HG03354 (cell line): ENCODE data around the gene KRTAP9-4.
"Not testable (repeated sequence)": the region's sequence is repeated elsewhere in the genome, so short reads cannot be mapped to it uniquely, and the experiment has no call there.

Experiments used
- ATAC-seq: cut with Tn5 transposase; IDR thresholded peaks from one replicate; pipeline ENCODE4 v1.9.1; 2021; ENCODE audit warnings: mild to moderate bottlenecking; ENCODE audit not compliant: unreplicated experiment, poor library complexity, severe bottlenecking

Gene KRTAP9-4, protein sequence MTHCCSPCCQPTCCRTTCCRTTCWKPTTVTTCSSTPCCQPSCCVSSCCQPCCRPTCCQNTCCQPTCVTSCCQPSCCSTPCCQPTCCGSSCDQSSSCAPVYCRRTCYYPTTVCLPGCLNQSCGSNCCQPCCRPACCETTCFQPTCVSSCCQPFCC

DNA sequence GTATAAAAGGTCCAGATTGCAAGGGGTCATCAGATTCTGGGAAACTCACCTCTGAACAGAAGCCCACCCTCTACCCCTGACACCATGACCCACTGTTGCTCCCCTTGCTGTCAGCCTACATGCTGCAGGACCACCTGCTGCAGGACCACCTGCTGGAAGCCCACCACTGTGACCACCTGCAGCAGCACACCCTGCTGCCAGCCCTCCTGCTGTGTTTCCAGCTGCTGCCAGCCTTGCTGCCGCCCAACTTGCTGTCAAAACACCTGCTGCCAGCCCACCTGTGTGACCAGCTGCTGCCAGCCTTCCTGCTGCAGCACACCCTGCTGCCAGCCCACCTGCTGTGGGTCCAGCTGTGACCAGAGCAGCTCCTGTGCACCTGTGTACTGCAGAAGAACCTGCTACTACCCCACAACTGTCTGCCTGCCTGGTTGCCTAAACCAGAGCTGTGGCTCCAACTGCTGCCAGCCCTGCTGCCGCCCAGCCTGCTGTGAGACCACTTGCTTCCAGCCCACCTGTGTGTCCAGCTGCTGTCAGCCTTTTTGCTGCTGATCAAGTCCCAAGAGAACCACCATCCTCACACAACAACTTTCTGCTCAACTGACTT is at the start of gene KRTAP9-4:
Gene KRTAP9-4, plus strand, starts transcription at position 51 of the 604 bp plus-strand sequence. Its CDS starts 34 bp downstream, at position 85.
- ATAC-seq: not testable (repeated sequence)

DNA sequence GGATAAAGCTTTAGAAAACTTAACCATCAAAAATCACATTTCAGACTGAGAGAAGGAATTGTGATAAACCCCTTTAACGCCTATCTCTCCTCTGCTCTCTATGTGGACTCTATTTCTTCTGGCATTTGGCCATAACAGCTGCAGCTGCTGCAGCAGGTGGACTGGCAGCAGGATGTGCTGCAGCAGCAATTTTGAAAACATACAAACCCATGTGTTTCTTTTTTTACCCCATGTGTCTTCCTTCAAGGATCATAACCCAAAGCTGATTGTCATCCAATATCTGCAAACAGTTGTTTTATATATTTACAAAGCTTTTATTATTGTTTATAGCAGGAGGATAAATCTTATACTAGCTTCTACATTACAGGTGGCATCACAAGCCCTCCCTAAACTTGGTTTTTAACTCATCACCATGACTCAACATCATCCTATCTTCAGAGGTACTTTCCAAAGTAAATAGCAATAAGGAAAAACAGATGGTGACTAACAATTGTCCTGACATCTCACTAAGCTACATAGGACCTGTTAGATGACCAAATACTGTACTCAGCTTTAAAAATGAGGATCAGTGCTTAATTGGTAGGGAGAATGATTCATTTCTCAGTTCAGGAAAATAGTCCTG is 37.5 kb upstream of the KRTAP9-4 start:
- ATAC-seq: no peak

DNA sequence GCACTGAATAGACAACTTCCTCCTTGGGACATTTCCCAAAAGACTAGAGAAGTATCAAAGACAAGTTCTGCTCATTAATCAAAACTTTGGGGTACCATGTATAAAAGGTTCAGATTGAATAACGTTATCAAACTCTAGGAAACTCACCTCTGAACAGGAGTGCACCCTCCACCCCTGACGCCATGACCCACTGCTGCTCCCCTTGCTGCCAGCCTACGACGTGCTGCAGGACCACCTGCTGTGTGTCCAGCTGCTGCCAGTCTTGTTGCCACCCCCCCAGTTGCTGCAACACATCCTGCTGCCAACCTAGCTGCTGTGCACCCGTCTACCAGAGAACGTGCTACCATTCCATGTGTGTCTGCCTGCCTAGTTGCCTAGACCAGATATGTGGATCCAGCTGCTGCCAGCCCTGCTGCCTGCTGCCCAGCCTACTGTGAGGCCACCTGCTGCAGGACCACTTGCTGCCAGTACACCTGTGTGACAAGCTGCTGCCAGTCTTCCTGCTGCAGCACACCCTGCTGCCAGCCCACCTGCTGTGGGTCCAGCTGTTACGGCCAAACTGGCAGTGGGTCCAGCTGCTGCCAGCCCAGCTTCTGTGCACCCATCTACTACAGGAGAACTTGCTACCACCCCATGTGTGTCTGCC is 36.8 kb upstream of the KRTAP9-4 start:
- no peak for ATAC-seq

DNA sequence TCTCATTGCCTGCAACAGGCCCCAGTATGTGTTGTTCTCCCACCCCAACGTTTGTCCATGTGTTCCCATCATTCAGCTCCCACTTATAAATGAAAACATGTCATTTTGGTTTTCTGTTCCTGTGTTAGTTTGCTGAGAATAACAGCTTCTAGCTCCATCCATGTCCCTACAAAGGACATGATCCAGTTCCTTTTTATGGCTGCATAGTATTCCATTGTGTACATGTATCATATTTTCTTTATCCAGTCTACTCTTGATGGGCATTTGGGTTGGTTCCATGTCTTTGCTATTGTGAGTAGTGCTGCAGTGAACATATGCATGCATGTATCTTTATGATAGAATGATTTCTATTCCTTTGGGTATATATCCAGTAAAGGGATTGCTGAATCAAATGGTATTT is 33.8 kb upstream of the KRTAP9-4 start:
- ATAC-seq: no peak

DNA sequence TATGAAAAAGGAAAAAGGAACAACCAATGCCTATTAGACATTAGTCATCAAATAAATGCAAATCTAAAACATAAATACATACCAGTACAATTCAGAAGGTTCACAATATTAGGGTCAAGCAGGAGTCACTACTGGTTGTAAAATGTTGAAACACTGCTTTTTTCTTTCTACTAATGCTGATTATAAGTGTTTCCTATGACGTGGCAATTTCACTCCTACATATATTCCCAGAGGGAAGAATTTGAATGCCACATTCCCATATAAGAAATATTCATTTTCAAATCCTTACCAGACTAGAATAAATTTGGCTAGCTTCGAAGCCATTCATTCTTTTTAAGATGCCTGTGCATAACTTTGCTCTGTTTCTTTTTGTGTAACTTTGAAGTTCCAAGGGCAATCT is 25.7 kb upstream of the KRTAP9-4 start:
- ATAC-seq: no peak

DNA sequence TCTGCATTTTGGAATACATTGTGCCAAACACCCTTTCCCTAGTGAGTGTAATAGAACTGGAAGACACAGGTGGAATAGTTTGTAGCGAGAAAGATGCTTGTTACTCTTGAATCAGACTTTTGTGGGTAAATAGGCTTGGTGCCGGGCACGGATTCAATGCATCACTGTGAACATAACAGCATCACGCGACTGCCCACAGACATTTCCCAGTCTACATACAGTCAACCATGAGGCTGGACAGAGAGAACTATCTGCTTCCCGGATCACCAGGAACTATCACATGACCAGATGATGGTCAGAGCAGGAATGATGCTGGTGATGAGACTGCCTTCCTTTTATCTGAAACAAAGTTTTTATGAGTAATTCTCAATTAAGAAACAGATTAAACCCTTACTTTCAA is 23.4 kb upstream of the KRTAP9-4 start:
- ATAC-seq: no peak

DNA sequence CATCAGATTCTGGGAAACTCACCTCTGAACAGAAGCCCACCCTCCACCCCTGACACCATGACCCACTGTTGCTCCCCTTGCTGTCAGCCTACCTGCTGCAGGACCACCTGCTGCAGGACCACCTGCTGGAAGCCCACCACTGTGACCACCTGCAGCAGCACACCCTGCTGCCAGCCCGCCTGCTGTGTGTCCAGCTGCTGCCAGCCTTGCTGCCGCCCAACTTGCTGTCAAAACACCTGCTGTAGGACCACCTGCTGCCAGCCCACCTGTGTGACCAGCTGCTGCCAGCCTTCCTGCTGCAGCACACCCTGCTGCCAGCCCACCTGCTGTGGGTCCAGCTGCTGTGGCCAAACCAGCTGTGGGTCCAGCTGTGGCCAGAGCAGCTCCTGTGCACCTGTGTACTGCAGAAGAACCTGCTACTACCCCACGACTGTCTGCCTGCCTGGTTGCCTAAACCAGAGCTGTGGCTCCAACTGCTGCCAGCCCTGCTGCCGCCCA is 22.8 kb upstream of the KRTAP9-4 start, which contains the start of gene KRTAP9-2:
Gene KRTAP9-2, plus strand, starts transcription at position 51 of the 498 bp plus-strand sequence. Its CDS starts 7 bp downstream, at position 58.
- ATAC-seq: not testable (repeated sequence)

DNA sequence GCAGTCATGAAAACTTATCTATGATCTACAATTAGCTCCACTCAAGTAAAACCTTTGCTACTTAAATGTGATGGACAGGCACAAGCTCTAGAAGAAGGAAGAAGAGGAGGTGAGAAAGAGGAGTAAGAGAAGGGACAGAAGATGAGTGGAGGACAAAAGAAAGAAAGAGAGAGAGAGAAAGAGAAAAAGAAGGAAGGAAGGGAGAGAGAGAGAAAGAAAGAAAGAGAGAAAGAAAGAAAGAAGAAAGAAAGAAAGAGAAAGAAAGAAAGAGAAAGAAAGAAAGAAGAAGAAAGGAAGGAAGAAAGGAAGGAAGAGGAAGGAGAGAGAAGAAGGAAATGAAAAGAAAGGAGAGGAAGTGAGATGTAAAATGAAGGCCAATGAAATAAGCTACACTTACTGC is 19.4 kb upstream of the KRTAP9-4 start:
- no peak for ATAC-seq

DNA sequence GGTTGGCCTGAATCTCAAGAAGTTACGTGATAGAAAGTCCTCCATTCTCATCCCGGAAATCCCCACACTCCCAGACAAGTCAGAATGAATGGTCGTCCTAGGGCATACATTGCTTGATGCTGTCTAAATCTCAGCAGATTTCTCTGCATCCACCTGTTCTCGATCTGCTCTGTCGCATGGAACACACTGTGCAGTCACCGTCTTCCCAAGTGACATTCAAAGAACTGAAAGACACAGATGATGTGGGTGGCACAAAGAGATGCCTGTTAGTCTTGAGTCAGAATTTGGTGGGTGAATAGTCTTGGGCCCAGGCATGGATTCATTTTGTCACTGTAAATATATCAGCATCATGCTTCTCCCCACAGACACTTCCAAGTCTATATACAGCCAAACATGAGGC is 17.8 kb upstream of the KRTAP9-4 start:
- ATAC-seq: no peak

DNA sequence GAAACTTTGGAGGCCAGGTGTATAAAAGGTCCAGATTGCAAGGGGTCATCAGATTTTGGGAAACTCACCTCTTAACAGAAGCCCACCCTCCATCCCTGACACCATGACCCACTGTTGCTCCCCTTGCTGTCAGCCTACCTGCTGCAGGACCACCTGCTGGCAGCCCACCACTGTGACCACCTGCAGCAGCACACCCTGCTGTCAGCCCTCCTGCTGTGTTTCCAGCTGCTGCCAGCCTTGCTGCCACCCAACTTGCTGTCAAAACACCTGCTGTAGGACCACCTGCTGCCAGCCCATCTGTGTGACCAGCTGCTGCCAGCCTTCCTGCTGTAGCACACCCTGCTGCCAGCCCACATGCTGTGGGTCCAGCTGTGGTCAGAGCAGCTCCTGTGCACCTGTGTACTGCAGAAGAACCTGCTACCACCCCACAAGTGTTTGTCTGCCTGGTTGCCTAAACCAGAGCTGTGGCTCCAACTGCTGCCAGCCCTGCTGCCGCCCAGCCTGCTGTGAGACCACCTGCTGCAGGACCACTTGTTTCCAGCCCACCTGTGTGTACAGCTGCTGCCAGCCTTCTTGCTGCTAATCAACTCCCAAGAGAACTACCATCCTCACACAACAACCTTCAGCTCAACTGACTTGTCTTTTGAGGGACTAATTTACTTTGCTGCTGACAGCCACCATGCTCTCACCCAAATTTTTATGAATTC is 16.9 kb upstream of the KRTAP9-4 start, which contains the start of gene KRTAP9-3:
Gene KRTAP9-3, plus strand, starts transcription at position 51 of the 707 bp plus-strand sequence. Its CDS starts 53 bp downstream, at position 104.
- ATAC-seq: not testable (repeated sequence)

DNA sequence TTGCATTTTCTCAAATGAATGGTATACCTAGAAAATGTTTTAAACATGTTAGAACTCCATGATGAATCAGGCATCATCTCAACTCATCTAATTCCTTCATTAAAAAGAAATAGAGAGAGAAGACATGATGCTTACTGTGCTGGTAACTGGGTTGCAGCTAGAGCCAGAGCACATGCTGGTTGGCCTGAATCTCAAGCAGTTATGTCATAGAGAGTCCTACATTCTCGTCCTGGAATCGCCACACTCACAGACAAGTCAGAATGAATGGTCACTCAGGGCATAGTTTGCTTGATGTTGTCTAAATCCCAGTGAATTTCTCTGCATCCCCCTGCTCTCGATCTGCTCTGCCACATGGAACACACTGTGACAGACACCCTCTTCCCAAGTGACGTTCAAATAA is 12.4 kb upstream of the KRTAP9-4 start:
- not testable (repeated sequence) for ATAC-seq

DNA sequence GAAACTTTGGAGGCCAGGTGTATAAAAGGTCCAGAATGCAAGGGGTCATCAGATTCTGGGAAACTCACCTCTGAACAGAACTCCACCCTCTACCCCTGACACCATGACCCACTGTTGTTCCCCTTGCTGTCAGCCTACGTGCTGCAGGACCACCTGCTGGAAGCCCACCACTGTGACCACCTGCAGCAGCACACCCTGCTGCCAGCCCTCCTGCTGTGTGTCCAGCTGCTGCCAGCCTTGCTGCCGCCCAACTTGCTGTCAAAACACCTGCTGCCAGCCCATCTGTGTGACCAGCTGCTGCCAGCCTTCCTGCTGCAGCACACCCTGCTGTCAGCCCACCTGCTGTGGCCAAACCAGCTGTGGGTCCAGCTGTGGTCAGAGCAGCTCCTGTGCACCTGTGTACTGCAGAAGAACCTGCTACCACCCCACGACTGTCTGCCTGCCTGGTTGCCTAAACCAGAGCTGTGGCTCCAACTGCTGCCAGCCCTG is 11.5 kb upstream of the KRTAP9-4 start, which contains the start of gene KRTAP9-8:
Gene KRTAP9-8, plus strand, starts transcription at position 51 of the 489 bp plus-strand sequence. Its CDS starts 53 bp downstream, at position 104.
- ATAC-seq: not testable (repeated sequence)

DNA sequence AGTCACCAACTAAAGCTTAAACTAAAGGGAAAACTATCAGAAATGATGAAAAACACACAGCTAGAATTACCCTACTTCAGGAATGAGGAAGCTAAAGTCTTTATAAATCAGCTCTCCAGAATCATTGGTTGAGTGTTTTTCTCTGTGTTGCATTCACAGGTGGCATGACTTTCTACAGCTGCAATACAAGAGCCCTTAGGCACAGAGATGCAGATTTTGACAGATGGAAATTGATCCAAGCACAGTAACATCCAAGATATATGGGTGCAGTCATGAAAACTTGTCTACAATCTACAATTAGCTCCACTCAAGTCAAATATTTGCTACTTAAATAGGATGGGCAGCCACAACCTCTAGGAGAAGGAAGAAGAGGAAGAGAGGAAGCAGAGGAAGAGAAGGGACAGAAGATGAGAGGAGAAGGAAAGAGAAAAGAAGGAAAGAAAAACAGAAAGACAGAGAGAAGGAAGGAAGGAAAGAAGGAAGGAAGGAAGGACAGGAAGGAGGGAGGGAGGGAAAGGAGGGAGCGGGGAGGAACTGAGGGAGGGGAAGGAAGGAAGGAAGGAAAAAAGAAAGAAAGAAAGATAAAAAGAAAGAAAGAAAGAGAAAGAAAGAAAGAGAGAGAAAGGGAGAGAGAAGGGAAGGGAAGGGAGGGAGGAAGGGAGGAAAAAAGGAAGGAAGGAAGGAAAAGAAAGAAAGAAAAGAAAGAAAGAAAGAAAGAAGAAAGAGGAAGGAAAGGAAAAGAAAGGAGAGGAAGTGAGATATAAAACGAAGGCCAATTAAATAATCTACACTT is 2.3 kb upstream of the KRTAP9-4 start:
- not testable (repeated sequence) for ATAC-seq

DNA sequence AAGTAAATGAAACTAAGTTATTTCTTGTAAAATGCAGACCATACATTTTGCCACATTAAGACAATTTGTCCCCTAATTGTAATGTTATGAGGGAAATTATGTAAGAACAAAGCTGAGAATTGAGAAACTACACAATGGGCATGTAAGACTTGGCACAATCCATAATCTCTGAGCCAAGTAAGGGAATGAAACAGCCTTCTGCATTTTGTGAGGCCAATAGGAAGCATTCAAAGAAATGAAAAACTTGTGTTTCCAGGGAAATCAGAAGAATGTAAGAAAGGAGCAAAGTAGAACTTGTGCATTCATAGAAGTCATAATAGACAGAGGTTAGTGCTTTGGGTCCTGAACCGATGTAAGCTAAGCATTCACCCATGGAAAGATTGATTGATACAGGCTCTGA is 1.8 kb downstream of the KRTAP9-4 start:
- ATAC-seq: no peak

DNA sequence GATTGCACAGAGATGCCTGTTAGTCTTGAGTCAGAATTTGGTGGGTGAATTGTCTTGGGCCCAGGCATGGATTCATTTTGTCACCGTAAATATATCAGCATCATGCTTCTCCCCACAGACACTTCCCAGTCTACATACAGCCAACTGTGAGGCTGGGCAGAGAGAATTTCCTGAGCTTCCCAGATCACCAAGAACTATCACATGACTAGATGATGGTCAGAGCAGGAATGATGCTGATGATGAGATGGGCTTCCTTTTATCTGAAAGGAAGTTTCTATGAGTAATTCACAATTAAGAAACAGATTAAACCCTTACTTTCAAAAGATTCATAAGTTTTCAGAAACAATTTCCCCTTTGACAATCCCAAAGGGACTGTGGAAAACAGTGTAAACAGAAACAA is 5.4 kb downstream of the KRTAP9-4 start:
- no peak for ATAC-seq

DNA sequence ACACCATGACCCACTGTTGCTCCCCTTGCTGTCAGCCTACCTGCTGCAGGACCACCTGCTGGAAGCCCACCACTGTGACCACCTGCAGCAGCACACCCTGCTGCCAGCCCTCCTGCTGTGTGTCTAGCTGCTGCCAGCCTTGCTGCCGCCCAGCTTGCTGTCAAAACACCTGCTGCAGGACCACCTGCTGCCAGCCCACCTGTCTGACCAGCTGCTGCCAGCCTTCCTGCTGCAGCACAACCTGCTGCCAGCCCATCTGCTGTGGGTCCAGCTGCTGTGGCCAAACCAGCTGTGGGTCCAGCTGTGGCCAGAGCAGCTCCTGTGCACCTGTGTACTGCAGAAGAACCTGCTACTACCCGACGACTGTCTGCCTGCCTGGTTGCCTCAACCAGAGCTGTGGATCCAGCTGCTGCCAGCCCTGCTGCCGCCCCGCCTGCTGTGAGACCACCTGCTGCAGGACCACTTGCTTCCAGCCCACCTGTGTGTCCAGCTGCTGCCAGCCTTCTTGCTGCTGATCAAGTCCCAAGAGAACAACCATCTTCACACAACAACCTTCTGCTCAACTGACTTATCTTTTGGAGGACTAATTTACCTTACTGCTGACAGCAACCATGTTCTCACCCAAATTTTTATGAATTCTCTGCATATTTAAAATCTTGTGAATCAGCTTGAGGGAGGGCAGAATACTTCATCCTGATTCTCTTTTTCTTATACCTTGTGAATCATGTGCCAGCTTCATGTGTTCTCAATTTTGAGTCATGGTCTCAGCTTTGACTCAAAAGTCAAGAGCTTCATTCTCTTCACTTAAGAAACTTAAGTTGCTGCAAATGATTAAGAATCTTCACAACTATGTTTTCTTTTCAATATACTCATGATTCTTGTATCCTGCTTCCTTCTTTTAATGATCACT is 6.1 kb downstream of the KRTAP9-4 start, which contains the start of gene KRTAP9-9:
Gene KRTAP9-9, plus strand, starts transcription at position 4 of the 910 bp plus-strand sequence.
- not testable (repeated sequence) for ATAC-seq

DNA sequence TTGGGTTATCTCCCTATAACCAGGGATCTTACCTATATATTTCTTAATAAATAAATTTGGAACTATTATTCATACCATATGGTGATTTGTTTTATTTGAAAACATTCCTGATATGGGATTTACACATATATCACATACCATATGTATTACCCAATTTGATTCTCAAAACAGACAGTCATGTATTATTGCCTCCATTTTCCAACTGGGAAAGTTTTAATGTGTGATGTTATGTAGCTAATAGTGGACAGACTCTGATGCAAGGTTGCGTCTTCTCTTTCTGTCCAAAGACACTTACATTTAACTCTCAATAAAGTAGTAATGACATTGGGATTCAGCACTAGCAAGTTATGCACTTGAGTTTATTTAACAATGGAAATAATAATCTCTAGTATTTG is 6.8 kb downstream of the KRTAP9-4 start:
- ATAC-seq: no peak

DNA sequence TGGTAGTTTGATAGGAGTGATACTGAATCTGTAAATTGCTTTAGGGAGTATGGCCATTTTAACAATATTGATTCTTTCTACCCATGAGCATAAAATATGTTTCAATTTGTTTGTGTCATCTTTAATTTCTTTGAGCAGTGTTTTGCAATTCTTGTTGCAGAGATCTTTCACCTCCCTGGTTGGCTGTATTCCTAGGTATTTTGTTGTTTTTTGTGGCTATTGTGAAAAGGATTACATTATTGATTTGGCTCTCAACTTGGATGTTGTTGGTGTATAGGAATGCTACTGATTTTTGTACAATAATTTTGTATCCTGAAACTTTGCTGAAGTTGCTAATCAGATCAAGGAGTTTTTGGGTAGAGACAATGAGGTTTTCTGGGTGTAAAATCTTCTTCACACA is 8.9 kb downstream of the KRTAP9-4 start:
- ATAC-seq: no peak
